K562 (cell line): Measurements from ENCODE around the gene A4GALT. TPM values are rescaled to one million over a fixed set of nuclear protein-coding genes. Genes with fewer than 3 reads are reported as not detected.

Experiments used
- ATAC-seq: fragments of 200-7000 bp; cut with Tn5 transposase; 3 replicates; pipeline ENCODE4 v1.9.1; 2020; ENCODE audit warnings: moderate library complexity
- BruUV-seq: library from RNA; stranded (reverse); fragments of 400-500 nt; replicated peaks from 2 replicates; lab custom pipeline; 2021; lab: Mats Ljungman, UMichigan
- CTCF ChIA-PET: fragments of 300-600 bp; formaldehyde crosslinking; extraction: SDS; loops from one replicate; lab custom pipeline; 2021; ENCODE audit warnings: low intra/inter-chr PET ratio; lab: Yijun Ruan, JAX
- POLR2A ChIA-PET: fragments of 300-600, 350-650 bp; sonication (Branson Sonifier 250); formaldehyde crosslinking; extraction: SDS; loops from one replicate; lab custom pipeline; 2021; ENCODE audit warnings: antibody characterized with exemption, inconsistent platforms; lab: Yijun Ruan, JAX
- DNase-seq, 4 experiments: peaks; one replicate each; pipeline versions ENCODE4 v3.0.0 to v3.0.0-alpha.2; 2011 to 2018; ENCODE audit warnings: low spot score in 3 of 4, mixed read lengths in 3 of 4; ENCODE audit errors: extremely low read depth in 1 of 4
- FAIRE-seq: peaks from 2 replicates; lab custom pipeline; 2011; peaks lifted over from hg19 to GRCh38; lab: Jason Lieb, UNC
- H2AFZ ChIP-seq: 2 replicates; pipeline ENCODE4 v1.6.0; 2011; ENCODE audit warnings: low read depth, low read length, control low read depth, inconsistent platforms
- H3K27ac ChIP-seq: fragments of 200-600 bp; 3 replicates; pipeline ENCODE4 v1.8.0; 2011; ENCODE audit warnings: low read depth, mild to moderate bottlenecking, control low read depth, inconsistent platforms, low read length, moderate library complexity, mixed read lengths; ENCODE audit errors: extremely low read depth
- H3K27me3 ChIP-seq, 2 experiments: fragments of 300-600 bp in 1 of 2; 2 replicates in 1 of 2; 3 replicates in 1 of 2; pipeline versions ENCODE4 v1.6.0 to v1.8.0; 2011; ENCODE audit warnings: inconsistent platforms in 2 of 2, low read length in 2 of 2, mild to moderate bottlenecking in 1 of 2, mixed read lengths in 1 of 2, moderate library complexity in 1 of 2; ENCODE audit not compliant: control insufficient read depth in 2 of 2, insufficient read depth in 2 of 2
- H3K36me3 ChIP-seq: fragments of 300-600 bp; 3 replicates; pipeline ENCODE4 v1.8.0; 2011; ENCODE audit warnings: mild to moderate bottlenecking, low read length, inconsistent platforms; ENCODE audit not compliant: control insufficient read depth, insufficient read depth
- H3K4me1 ChIP-seq, 2 experiments: fragments of 200-600 bp in 1 of 2; replicated peaks in 1 of 2; 2 replicates in 1 of 2; 3 replicates in 1 of 2; pipeline versions ENCODE4 v1.5.1 to v1.8.0; 2011; ENCODE audit warnings: inconsistent platforms in 2 of 2, low read length in 2 of 2, mild to moderate bottlenecking in 1 of 2, mixed read lengths in 1 of 2, moderate library complexity in 1 of 2; ENCODE audit not compliant: control insufficient read depth in 2 of 2, insufficient read depth in 2 of 2
- H3K4me2 ChIP-seq: 2 replicates; pipeline ENCODE4 v1.6.1; 2011; ENCODE audit warnings: low read length, control low read depth, inconsistent platforms, mixed read lengths; ENCODE audit not compliant: insufficient read depth
- H3K4me3 ChIP-seq: fragments of 200-600 bp; sonication (generic), shearing (Covaris generic); 2 replicates; pipeline ENCODE4 v1.5.1; 2016; ENCODE audit warnings: control low read depth, inconsistent platforms
- H3K79me2 ChIP-seq: fragments of 200-600 bp; 3 replicates; pipeline ENCODE4 v1.8.0; 2011; ENCODE audit warnings: low read length, inconsistent platforms; ENCODE audit not compliant: control insufficient read depth, insufficient read depth
- H3K9ac ChIP-seq, 2 experiments: 2 replicates each; pipeline versions ENCODE4 v1.6.0 to v1.6.1; 2011; ENCODE audit warnings: low read depth in 2 of 2, low read length in 2 of 2, control low read depth in 1 of 2, inconsistent platforms in 1 of 2, mild to moderate bottlenecking in 1 of 2, mixed read lengths in 1 of 2; ENCODE audit not compliant: insufficient read depth in 1 of 2
- H3K9me1 ChIP-seq: one replicate; pipeline ENCODE4 v1.6.0; 2011; ENCODE audit warnings: inconsistent platforms, mild to moderate bottlenecking, low read length, moderate library complexity; ENCODE audit not compliant: control insufficient read depth, insufficient read depth
- H3K9me3 ChIP-seq: replicated peaks from 2 replicates; pipeline ENCODE4 v1.5.1; 2011; ENCODE audit warnings: low read depth, low read length, inconsistent platforms; ENCODE audit not compliant: control insufficient read depth, insufficient read depth
- H4K20me1 ChIP-seq: replicated peaks from 2 replicates; pipeline ENCODE4 v1.6.1; 2011; ENCODE audit warnings: low read length, inconsistent platforms, mixed read lengths; ENCODE audit not compliant: control insufficient read depth, insufficient read depth
- CHD2 ChIP-seq: IDR thresholded peaks from 2 replicates; pipeline ENCODE4 v1.6.1; 2011; ENCODE audit warnings: low read depth, low read length
- CTCFL ChIP-seq: IDR thresholded peaks from 2 replicates; pipeline ENCODE4 v1.6.1; 2011; ENCODE audit warnings: borderline replicate concordance, low read depth, mild to moderate bottlenecking, moderate library complexity, low read length; ENCODE audit not compliant: insufficient read depth, poor library complexity, severe bottlenecking
- CXXC5 ChIP-seq: fragments of 250-450 bp; sonication (Bioruptor Pico); IDR thresholded peaks from 2 replicates; pipeline ENCODE4 v1.8.0; 2022; ENCODE audit warnings: inconsistent platforms, mild to moderate bottlenecking, moderate library complexity
- PML ChIP-seq: IDR thresholded peaks from 2 replicates; pipeline ENCODE4 v1.6.1; 2012; ENCODE audit warnings: low read length, inconsistent platforms
- RBBP5 ChIP-seq: fragments of 200-600 bp; sonication (generic); IDR thresholded peaks from 2 replicates; pipeline ENCODE4 v1.6.1; 2012; ENCODE audit warnings: borderline replicate concordance, mild to moderate bottlenecking, low read length, control low read depth, inconsistent platforms; ENCODE audit not compliant: insufficient read depth, poor library complexity, severe bottlenecking
- SAFB ChIP-seq: fragments of 200-400 bp; formaldehyde crosslinking; IDR thresholded peaks from 2 replicates; pipeline ENCODE4 v1.6.1; 2017; ENCODE audit warnings: low read depth, low read length, borderline replicate concordance
- SP1 ChIP-seq: sonication (generic); formaldehyde crosslinking; IDR thresholded peaks from 2 replicates; pipeline ENCODE4 v1.8.1; 2022; ENCODE audit warnings: mild to moderate bottlenecking, missing genetic modification reagents
- SUPT5H ChIP-seq: fragments of 450-650 bp; IDR thresholded peaks from 2 replicates; pipeline ENCODE4 v1.6.1; 2016
- U2AF1 ChIP-seq: fragments of 200-400 bp; formaldehyde crosslinking; optimal IDR thresholded peaks from 2 replicates; pipeline ENCODE3; 2017; ENCODE audit warnings: mild to moderate bottlenecking, low read depth, low read length, moderate library complexity
- ZNF384 ChIP-seq: IDR thresholded peaks from 2 replicates; pipeline ENCODE4 v1.6.1; 2012; ENCODE audit warnings: low read depth, low read length, improper control_type of control experiment
- ZNF79 ChIP-seq: fragments of 250-450 bp; sonication (Bioruptor Pico); IDR thresholded peaks from 2 replicates; pipeline ENCODE4 v1.4.0; 2020; ENCODE audit warnings: low read depth, mild to moderate bottlenecking, moderate library complexity
- WGBS: fragments of 100-300 bp; shearing (Covaris generic); methylation state at CpG from one replicate; pipeline ENCODE4 v1.1.6; 2016; ENCODE audit warnings: low coverage, mixed read lengths; ENCODE audit not compliant: insufficient coverage; ENCODE audit errors: missing lambda C conversion rate; 5-methylcytosine and 5-hydroxymethylcytosine counted together
- in situ Hi-C: fragments of 300-500 bp; cut with MboI; formaldehyde crosslinking; loops from 4 replicates; pipeline ENCODE4 v1.15.0; 2018; ENCODE audit warnings: inconsistent platforms, mixed read lengths
- intact Hi-C: fragments of 100-400 bp; cut with micrococcal nuclease; formaldehyde crosslinking; loops from 2 replicates; pipeline ENCODE4 v1.14.2; 2022
- polyA plus RNA-seq, 8 experiments: library from polyadenylated mRNA; depleted of rRNA in 4 of 8; stranded (reverse) in 5 of 8; unstranded in 3 of 8; fragments of >200 nt; fragmentation: Nextera tagmentation in 2 of 8; fragmentation: Illumina TruSeq in 1 of 8; extraction: Ambion mirVana in 2 of 8; extraction: Trizol in 1 of 8; gene quantifications; 2 replicates each; pipeline versions ENCODE4 v1.2.1 to v1.2.3, GENCODE V29; 2011 to 2014; ENCODE audit warnings: inconsistent platforms in 1 of 8, missing spikeins in 1 of 8
- total RNA-seq, 7 experiments: library from RNA; depleted of rRNA in 6 of 7; stranded (reverse); fragments of >200 nt in 6 of 7; fragmentation: Illumina TruSeq in 2 of 7; extraction: Trizol in 2 of 7; gene quantifications; 2 replicates each; pipeline versions ENCODE4 v1.2.1 to v1.2.3, GENCODE V29; 2011 to 2021; ENCODE audit warnings: low replicate concordance in 1 of 7
- TF ChIP-seq, protein P1 (sequence below): sonication (generic); formaldehyde crosslinking; IDR thresholded peaks from 2 replicates; pipeline ENCODE4 v1.8.1; 2023; ENCODE audit warnings: mild to moderate bottlenecking, missing genetic modification reagents

A4GALT gene
- total and polyA plus RNA-seq, 9 of the 15 experiments (the other 6 are each of a cell fraction or from before 2014, with no cell fraction given) = 0.07 to 0.11 TPM; not detected in 7

DNA sequence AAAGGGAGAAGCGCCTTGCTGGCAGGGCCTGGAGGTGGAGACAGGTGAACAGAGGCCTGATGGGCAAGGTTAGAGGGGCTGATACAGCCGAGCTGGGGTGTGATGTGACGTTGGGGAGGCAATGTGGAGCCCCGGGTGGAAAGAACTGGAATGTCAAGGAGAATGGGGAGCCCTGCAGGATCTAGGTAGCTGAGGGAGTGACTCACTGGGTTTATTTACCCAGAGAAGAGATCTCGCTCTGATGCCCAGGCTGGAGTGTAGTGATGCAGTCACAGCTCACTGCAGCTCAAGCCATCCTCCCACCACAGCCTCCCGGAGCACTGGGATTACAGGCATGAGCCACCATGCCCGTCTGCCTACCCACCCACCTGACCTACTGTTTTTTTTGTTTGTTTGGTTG is 69.5 kb downstream of the A4GALT start:
- no peak overlapping the region for H3K27ac ChIP-seq
- in situ Hi-C loops = no loop called here
- H3K9me3 ChIP-seq = no peaks in the 10 kb centered on the region
- WGBS = 24% methylated on average over 4 of the region's 7 CpGs
- no peaks in the 10 kb centered on the region; a peak in 1 of 5 replicates for H3K27me3 ChIP-seq
- intact Hi-C loops = no loop called here
- ChIA-PET CTCF (no interaction called here), POLR2A (interaction anchor here (0.8 kb wide), 1 partner anchor 14 kb away, joined by 3 read pairs; no protein-coding TSS in a partner anchor)
- no TSS peak for BruUV-seq
- DNase-seq (no peak), ATAC-seq (no peak), FAIRE-seq (no peak)
- H3K9me1 ChIP-seq = no peaks in the 10 kb centered on the region
- H3K4me3 ChIP-seq = no peak overlapping the region
- H3K4me1 ChIP-seq = peaks cover 24 to 32% of the 10 kb centered on the region in 2 experiments
- TF ChIP-seq U2AF1 (no peak), CHD2 (no peak), CXXC5 (no peak), PML (no peak), SAFB (no peak), RBBP5 (no peak), CTCFL (no peak), SUPT5H (no peak), SP1 (no peak), ZNF79 (CRISPR knock-in tag) (no peak), ZNF384 (no peak)
- TF ChIP-seq, protein P1, sequence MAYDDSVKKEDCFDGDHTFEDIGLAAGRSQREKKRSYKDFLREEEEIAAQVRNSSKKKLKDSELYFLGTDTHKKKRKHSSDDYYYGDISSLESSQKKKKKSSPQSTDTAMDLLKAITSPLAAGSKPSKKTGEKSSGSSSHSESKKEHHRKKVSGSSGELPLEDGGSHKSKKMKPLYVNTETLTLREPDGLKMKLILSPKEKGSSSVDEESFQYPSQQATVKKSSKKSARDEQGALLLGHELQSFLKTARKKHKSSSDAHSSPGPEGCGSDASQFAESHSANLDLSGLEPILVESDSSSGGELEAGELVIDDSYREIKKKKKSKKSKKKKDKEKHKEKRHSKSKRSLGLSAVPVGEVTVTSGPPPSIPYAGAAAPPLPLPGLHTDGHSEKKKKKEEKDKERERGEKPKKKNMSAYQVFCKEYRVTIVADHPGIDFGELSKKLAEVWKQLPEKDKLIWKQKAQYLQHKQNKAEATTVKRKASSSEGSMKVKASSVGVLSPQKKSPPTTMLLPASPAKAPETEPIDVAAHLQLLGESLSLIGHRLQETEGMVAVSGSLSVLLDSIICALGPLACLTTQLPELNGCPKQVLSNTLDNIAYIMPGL (CRISPR knock-in tag) = no peak
- H3K79me2 ChIP-seq = peaks cover 26% of the 10 kb centered on the region
- H3K9ac ChIP-seq = no peak overlapping the region
- no peak overlapping the region for H2AFZ ChIP-seq
- H3K36me3 ChIP-seq = no peaks in the 10 kb centered on the region
- no peak overlapping the region for H3K4me2 ChIP-seq
- peaks cover 14% of the 10 kb centered on the region for H4K20me1 ChIP-seq
